Measurements from ENCODE around the gene NME4. TPM values are rescaled to one million over a fixed set of nuclear protein-coding genes. Genes with fewer than 3 reads are reported as not detected.

The NME4 gene
- polyA plus RNA-seq, 1 donor (not counting 4 experiments of a cell fraction or from before 2014, with no cell fraction given), result 141 TPM

DNA sequence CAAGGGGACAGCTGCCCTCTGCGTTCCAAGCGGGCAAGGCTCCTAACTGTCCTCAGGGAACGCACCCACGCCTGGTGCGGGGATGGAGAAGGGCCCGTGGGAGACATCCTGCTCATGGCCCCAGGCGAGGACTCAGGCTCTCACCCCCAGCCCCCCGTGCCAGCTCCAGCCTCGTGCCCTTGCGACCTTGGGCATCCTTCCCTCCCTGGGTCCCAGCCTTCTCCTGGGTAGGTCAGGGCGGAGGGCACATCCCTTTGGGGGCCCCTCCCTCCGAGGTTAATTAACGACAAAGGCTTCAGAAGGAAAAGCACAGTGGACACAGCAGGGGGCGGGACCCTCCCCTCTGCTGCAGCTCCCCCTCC lies 18.2 kb upstream of the NME4 start:
- Histone ChIP-seq H3K9ac (ENCODE audit: control insufficient read depth, extremely low read depth, insufficient read depth, low read length) (no peak overlapping the region), H3K9me3 (ENCODE audit: control insufficient read depth, low read depth, low read length) (no peaks in the 10 kb centered on the region), H3K9me1 (ENCODE audit: control insufficient read depth, extremely low read depth, insufficient read depth, low read length) (no peaks in the 10 kb centered on the region), H3K4me1 (ENCODE audit: control insufficient read depth, extremely low read depth, insufficient read depth, low read length) (peaks cover 16% of the 10 kb centered on the region), H3K27me3 (ENCODE audit: control insufficient read depth, extremely low read depth, insufficient read depth, low read length) (no peaks in the 10 kb centered on the region), H3K4me2 (ENCODE audit: control insufficient read depth, extremely low read depth, insufficient read depth, low read depth, low read length) (no peak overlapping the region), H3K36me3 (ENCODE audit: control insufficient read depth in 2 of 2, extremely low read depth in 1 of 2, insufficient read depth in 2 of 2, low read length in 2 of 2) (peaks cover 0 to 14% of the 10 kb centered on the region in 2 experiments), H3K4me3 (ENCODE audit: control insufficient read depth in 2 of 3, extremely low read depth in 1 of 3, insufficient read depth in 2 of 3, low read depth in 1 of 3, low read length in 3 of 3) (no peak overlapping the region), H3K79me2 (ENCODE audit: control insufficient read depth, insufficient read depth, low read length) (peaks cover 9% of the 10 kb centered on the region), H4K20me1 (ENCODE audit: control insufficient read depth, extremely low read depth, insufficient read depth, low read length) (no peaks in the 10 kb centered on the region), H2AFZ (ENCODE audit: control insufficient read depth, low read length) (no peak overlapping the region), H3K27ac (ENCODE audit: control insufficient read depth, insufficient read depth, low read length) (no peak overlapping the region)
- FAIRE-seq (no peak), DNase-seq (ENCODE audit: low read depth, low spot score) (no peak)
- dilution Hi-C loops (cut with MboI; ENCODE audit: extremely low pct_ligation_motif_present, low sequenced_read_pairs), result no loop called here
- TF ChIP-seq, protein P1, sequence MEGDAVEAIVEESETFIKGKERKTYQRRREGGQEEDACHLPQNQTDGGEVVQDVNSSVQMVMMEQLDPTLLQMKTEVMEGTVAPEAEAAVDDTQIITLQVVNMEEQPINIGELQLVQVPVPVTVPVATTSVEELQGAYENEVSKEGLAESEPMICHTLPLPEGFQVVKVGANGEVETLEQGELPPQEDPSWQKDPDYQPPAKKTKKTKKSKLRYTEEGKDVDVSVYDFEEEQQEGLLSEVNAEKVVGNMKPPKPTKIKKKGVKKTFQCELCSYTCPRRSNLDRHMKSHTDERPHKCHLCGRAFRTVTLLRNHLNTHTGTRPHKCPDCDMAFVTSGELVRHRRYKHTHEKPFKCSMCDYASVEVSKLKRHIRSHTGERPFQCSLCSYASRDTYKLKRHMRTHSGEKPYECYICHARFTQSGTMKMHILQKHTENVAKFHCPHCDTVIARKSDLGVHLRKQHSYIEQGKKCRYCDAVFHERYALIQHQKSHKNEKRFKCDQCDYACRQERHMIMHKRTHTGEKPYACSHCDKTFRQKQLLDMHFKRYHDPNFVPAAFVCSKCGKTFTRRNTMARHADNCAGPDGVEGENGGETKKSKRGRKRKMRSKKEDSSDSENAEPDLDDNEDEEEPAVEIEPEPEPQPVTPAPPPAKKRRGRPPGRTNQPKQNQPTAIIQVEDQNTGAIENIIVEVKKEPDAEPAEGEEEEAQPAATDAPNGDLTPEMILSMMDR (optimal IDR thresholded peaks at IDR 0.05 in 1 of 3, IDR thresholded peaks at IDR 0.05 in 1 of 3, conservative IDR thresholded peaks at IDR 0.05 in 1 of 3; ENCODE audit: extremely low read depth in 1 of 3, insufficient read depth in 2 of 3, low read length in 3 of 3), result no peak
- no peak for TF ChIP-seq EZH2 (IDR thresholded peaks at IDR 0.05; ENCODE audit: low read length)

DNA sequence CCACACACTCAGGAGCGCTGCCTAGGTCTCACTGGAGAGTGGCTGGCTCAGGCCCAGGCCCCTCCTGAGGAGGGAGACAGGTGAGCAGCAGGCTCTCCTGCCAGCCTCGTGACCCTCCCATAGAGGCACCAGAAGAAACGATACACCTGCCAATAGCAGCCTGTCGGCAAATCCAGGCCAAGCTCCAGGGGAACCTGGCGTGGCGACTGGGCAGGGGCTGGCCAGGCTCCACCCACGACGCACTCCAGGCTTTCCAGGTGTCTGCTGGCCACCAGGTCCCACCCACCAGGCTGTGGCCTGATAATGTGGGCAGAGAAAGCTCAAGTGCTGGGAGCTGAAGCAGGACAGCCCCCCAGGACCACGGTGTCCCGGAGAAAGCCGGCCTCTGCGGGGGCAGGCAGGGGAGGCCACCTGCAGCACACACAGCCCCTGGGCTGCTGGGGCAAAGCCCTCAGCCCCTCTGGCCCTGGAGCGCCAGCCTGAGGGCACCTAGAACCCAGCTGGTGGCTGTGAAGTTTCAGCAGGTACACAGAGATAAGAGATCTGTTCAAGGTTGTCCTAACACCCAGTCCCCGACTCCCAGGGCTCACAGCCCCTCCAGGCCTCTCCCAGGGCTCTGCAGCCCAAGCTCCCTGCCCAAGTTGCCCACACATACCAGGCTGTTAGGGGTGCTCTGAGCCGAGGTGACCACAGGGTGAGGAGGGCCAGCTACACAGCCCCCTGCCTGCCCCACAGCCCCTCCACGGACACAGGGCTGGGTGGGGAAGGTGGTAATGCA lies 17.6 kb upstream of the NME4 start:
- Histone ChIP-seq H3K27me3 (ENCODE audit: control insufficient read depth, extremely low read depth, insufficient read depth, low read length) (no peaks in the 10 kb centered on the region), H4K20me1 (ENCODE audit: control insufficient read depth, extremely low read depth, insufficient read depth, low read length) (no peaks in the 10 kb centered on the region), H3K4me3 (ENCODE audit: control insufficient read depth in 2 of 3, extremely low read depth in 1 of 3, insufficient read depth in 2 of 3, low read depth in 1 of 3, low read length in 3 of 3) (no peak overlapping the region), H3K4me2 (ENCODE audit: control insufficient read depth, extremely low read depth, insufficient read depth, low read depth, low read length) (no peak overlapping the region), H3K9me1 (ENCODE audit: control insufficient read depth, extremely low read depth, insufficient read depth, low read length) (no peaks in the 10 kb centered on the region), H3K9ac (ENCODE audit: control insufficient read depth, extremely low read depth, insufficient read depth, low read length) (no peak overlapping the region), H3K27ac (ENCODE audit: control insufficient read depth, insufficient read depth, low read length) (no peak overlapping the region), H3K9me3 (ENCODE audit: control insufficient read depth, low read depth, low read length) (no peaks in the 10 kb centered on the region), H3K36me3 (ENCODE audit: control insufficient read depth in 2 of 2, extremely low read depth in 1 of 2, insufficient read depth in 2 of 2, low read length in 2 of 2) (peaks cover 0 to 14% of the 10 kb centered on the region in 2 experiments), H3K79me2 (ENCODE audit: control insufficient read depth, insufficient read depth, low read length) (peaks cover 9% of the 10 kb centered on the region), H2AFZ (ENCODE audit: control insufficient read depth, low read length) (no peak overlapping the region), H3K4me1 (ENCODE audit: control insufficient read depth, extremely low read depth, insufficient read depth, low read length) (peaks cover 16% of the 10 kb centered on the region)
- TF ChIP-seq EZH2 (IDR thresholded peaks at IDR 0.05; ENCODE audit: low read length), result no peak
- TF ChIP-seq, protein P1 (optimal IDR thresholded peaks at IDR 0.05 in 1 of 3, IDR thresholded peaks at IDR 0.05 in 1 of 3, conservative IDR thresholded peaks at IDR 0.05 in 1 of 3; ENCODE audit: extremely low read depth in 1 of 3, insufficient read depth in 2 of 3, low read length in 3 of 3), result no peak
- dilution Hi-C loops (cut with MboI; ENCODE audit: extremely low pct_ligation_motif_present, low sequenced_read_pairs), result no loop called here
- DNase-seq (ENCODE audit: low read depth, low spot score) (no peak), FAIRE-seq (no peak)
